ENCODE data around the gene INSYN2B.

INSYN2B gene

GRCh38 chr5:169980418-169981053, at the start of gene INSYN2B:
Gene INSYN2B, minus strand, starts transcription at chr5:169980495. Its CDS starts 96,597 bp downstream, at chr5:169883898.
- peak; percentile 77 for DNase-seq (ENCODE audit: low read depth)

DNA sequence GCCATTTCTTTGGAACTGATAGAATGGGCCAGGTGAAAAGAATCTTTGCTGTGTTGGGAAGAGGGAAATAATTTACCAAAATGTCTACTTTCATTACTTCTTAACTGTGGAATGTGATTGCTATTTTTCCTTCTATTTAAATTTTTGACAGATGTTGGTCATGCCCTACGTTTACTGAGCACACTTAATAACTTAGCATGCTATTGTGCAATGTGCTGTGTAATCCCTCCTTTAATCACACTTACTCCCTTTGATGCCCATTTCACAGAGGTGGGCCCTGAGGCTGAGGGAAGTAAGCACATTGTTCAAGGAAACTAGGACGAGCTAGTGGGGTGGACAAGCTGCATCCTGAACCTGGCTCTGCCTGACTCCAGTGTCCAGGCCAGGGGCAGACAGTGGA, 47.8 kb upstream of the INSYN2B start:
- no peak for DNase-seq (ENCODE audit: low read depth)

GRCh38 chr5:170025853-170026252, 45.6 kb upstream of the INSYN2B start:
- no peak for DNase-seq (ENCODE audit: low read depth)

- no peak for DNase-seq (ENCODE audit: low read depth)
Measured at GRCh38 chr5:170021506-170021905, 41.2 kb upstream of the INSYN2B start.

- no peak for DNase-seq (ENCODE audit: low read depth)
Measured at GRCh38 chr5:170020423-170020822, 40.1 kb upstream of the INSYN2B start.

DNA sequence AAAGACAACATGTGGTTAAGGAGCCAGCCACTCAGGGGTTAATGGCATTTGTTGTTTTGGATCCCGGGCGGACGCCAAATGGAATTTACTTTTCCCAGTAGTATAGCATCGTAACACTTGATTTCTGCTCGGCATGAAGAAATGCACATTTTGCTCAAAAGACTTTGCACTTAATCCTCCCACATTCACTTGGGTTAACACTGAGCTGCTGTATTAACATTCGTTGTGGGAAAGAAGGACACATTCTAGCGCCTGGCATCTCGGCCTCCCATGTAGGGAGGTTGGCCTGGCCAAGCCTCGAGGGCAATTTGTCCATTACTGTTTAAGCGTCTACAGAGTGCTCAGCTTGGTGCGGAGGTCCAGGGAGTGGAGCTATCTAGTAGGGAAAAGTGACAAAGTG, 32.3 kb upstream of the INSYN2B start:
- DNase-seq (ENCODE audit: low read depth) = no peak

GRCh38 chr5:170011751-170012150, 31.5 kb upstream of the INSYN2B start:
- no peak for DNase-seq (ENCODE audit: low read depth)

DNA sequence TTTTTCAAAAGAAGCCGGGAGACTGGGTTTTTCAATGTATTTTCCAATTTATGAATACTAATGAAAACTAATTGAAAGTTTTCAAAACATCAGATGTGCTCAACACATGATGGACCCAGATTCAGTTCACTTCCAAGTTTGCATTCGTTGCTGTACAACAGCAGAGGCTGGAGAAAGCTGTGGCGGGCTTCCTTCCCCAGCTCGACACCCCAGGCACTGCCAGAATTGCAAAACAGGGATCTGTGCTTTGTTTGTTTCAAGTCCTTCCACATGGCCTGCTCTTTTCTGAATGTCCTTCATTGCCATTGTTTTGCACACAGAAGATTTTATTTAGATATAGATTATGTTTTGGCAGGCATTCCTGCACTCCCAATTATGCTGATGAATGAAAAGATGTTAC, 30.3 kb upstream of the INSYN2B start:
- no peak for DNase-seq (ENCODE audit: low read depth)

DNA sequence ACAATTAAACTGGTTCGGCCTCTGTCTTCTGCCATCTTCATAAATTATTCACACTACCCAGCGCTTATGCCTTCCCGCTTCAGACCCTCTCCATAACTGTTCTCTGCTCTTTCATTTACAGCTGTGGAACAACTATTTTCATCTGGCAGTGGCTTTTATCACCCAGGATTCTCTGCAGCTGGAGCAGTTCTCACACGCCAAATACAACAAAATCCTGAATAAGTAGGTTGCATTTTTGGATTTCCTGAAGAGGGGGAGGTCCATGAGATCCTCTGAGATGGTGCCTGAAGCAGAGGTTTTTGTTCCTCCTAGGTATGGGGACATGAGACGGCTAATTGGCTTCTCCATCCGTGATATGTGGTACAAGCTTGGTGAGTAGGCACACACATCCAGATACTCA, 28.1 kb upstream of the INSYN2B start:
- DNase-seq (ENCODE audit: low read depth) = no peak

DNA sequence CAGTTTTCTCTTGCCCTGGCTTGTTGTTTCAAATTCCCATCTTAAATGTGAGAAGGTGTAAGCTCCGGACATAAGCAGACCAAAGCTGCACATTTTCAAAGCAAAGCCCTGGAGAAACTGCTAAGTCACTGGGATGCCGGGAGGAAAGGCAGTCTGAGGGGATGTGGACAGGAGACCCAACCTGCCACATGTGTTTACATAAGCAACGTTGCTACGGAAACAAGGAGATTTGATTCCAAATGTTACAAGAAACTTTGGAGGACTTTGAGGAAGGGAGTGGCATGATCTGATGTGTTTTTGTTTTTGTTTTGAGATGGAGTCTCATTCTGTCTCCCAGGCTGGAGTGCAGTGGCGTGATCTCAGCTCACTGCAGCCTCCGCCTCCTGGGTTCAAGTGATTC, 25.7 kb upstream of the INSYN2B start:
- no peak for DNase-seq (ENCODE audit: low read depth)

DNA sequence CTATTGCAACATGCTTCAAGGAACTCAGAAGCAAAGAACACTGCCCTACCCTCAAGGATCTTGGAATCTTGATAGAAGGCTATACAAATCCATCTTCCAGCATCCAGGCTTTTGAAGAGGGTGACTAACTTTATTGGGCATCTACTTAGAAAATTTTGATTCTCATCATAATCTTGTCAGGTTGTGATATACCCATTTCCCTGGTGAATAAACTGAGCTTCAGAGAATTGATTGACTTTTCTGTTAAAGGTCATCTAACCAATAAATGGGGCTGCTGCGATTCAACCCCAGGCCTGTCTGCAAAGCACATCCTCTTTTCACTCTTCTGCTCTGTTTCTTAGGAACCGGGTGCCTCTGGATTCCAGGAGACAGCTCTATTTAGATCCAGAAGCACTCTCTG, 19.9 kb upstream of the INSYN2B start:
- DNase-seq (ENCODE audit: low read depth) = no peak

DNA sequence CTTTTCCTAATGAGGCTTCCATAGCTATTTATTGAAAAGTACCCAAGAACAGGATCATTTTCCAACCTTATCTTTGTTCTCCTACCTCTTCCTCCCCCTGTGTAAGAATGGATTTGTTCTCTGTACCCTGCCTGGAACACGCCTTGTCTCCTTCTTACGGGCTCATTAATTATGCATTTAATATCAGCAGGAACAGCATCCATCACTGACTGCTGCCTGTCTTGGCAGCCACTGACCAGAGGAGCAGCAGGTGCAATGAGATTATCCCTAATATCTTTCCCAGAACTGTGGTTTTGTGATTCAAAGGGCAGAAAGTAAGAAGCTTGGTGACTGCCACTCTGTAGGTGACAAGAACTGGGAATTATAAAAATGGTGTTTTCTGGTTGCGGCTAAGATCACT, 19.3 kb upstream of the INSYN2B start:
- no peak for DNase-seq (ENCODE audit: low read depth)

DNA sequence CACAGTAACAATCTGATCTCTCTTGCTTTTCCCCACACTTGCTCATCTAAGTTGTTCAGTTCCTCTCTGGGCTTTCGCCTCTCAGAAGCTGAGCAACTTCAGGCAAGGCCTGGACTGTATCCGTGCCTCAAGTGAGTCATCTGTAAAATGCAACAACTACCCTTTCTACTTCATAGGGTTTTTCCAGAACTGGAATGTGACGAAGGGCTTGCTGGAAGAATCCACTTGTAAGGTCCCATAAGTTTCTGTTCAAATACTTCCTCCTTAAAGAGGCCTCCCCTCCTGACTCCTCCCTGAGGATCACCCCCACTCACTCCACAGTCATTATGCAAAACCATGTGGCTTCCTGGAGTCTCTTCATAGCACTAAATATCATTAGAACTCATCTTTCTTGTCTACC, 17.5 kb upstream of the INSYN2B start:
- DNase-seq (ENCODE audit: low read depth) = no peak

DNA sequence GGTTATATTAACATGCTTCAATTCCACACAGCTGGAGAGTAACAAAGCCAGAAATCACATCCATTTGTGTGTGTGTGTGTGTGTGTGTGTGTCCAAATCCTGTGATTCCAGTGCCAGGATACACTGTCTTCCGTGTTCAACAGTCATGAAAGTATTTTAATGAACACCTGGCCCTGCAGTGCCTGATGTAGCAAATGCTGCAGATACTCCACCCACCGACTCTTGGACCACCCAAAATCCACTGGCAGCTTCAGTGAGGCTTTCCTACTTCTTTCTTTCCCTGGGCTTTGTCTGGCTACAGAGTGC, 13.1 kb upstream of the INSYN2B start:
- DNase-seq (ENCODE audit: low read depth) = no peak

DNA sequence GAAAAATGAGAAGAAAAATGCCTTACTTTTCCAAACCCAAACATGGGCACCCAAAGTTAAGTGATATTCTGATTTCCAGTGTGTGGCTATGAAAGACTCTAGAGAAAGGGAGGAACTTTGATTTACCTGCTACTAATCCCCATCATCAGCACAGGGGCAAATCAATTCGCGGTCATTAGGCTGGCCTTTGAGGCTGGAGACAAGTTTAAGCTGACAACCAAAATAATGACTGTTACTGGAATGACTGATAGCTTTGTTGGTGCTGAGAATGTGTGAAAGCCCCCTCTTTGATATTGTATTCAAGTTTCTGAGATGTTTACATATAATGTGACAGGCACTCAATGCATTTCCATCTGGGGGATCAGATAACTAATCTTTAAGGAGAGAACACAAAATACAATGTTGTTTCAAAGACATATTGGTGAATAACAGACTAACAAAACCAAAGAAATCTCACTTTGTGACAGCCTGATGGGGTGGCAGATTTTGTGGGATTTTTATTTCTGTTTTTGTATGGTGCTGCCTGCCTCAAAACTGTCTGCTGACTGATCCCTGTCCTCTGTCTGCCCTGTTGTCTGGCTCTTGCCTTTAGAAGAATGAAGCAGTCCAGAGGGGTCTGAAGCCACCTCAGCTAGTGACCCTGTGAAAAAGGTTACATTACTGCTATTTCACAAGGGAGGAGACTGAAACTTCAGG, 12.6 kb upstream of the INSYN2B start:
- no peak for DNase-seq (ENCODE audit: low read depth)

DNA sequence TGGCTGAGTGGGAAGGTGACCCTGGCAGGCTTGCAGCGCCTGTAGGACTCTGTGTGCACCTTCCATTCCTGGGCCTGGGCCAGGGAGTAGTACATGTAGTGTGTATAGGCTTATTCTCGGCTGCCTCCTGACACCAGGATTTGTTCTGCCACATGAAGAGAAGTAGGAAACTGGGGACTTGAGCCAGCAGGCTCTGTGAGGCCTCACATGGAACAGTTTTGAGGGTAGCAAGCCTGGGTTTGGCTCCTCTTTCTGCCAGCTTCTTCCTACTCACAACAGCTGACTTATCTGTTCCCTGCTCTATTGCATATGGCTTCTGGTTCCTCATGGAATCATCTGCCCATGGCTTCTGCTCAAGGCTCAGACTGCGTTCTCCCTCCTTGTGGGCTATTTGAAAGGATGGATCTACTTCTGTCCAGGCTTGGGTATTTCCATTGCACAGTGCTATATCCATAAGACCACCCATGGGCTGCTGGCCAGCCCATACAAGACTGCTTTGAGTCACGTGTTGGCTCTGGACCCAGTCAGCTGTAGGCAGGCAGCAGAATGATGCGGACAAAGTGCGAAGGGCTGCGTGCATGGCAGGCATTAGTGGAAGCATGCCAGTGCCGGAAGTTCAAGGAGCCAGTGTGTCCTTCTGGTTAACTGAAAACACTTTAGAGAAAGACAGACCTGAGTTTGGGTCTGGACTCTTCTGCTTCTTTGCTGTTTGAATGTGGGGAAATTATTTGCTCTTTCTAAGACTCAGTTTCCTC, 11.0 kb upstream of the INSYN2B start:
- no peak for DNase-seq (ENCODE audit: low read depth)

GRCh38 chr5:169989365-169989764, 9.1 kb upstream of the INSYN2B start:
- DNase-seq (ENCODE audit: low read depth) = no peak

GRCh38 chr5:169988947-169989346, 8.7 kb upstream of the INSYN2B start:
- DNase-seq (ENCODE audit: low read depth) = no peak

- no peak for DNase-seq (ENCODE audit: low read depth)
Measured at GRCh38 chr5:169988206-169988605, 7.9 kb upstream of the INSYN2B start.

DNA sequence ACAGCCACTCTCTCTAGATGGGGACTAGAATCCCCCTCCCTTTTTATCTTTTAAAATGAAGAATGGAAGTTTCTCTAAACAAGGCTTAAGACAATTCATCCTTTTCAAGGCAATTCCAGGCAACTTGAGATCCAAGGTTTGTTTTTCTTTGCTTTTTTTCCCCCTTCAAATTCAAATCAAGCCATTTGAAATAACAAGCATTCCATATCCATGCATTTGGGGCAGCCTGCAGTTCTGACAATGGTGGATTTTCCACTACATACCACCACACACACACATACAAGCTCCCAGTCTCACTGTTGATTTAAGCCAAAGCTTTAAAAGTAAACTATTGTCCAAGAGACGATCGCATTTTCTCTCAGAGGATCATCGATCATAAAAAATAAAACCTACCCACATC, 424 bp downstream of the INSYN2B start:
- DNase-seq (ENCODE audit: low read depth) = no peak

GRCh38 chr5:169978714-169979113, 1.6 kb downstream of the INSYN2B start:
- DNase-seq (ENCODE audit: low read depth) = no peak

DNA sequence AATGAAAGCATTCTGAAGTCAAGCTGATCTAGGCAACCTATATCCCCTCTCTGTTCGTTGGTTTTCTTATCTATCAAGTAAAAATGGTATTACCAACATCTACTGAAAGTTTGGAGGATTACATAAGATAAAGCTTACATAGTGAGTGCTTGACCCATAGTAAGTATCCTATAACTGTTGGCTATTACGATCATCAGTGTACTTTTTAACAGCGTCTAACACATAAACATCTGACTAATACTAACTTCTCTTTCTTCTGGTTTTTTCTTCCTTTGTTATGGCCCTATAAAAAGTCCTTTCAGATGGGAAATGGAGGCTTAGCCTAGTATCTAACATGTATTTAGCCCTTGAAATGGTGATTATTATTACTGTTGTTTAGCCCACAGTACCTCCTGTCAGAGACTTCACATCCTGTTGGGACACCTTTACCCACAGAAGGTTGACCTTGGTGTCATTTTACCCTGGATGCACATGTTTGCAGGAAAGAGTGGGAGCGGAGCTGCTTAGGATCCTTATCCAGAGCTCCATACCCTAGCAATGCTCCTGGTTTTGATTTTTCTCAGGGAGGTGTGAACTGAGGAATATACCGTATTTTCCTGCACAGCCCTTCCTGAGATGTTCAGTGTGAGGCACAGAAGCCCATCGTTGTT, 6.0 kb downstream of the INSYN2B start:
- DNase-seq (ENCODE audit: low read depth) = no peak

DNA sequence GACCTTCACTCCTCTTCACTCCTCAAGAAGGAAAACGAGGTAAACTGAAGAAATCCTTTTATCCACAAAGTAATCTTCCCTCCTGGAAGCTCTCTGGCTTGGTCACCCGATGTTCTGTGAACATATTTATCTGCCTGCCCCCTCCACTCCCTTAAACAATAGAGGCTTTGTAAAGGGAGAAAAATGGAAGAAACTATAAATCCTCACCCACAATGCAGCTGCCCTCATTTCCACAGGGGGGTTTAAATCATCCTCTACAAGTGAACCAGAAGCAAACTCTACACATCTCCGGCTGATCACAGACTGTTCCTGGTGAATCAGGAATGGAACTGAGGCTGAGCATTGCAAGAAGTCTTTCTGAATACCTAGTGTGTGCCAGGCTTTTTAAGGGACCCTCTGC, 7.2 kb downstream of the INSYN2B start:
- DNase-seq (ENCODE audit: low read depth) = no peak

All from fibroblast of the conjunctiva (primary cell).